ENCODE results near the gene SYNE2. TPM values are rescaled to one million over a fixed set of nuclear protein-coding genes. Genes with fewer than 3 reads are reported as not detected.
"Not testable (repeated sequence)": the region's sequence is repeated elsewhere in the genome, so short reads cannot be mapped to it uniquely, and the experiment has no call there.

SYNE2 gene
- total RNA-seq, 1 experiment from 2014 or later: 71.1 TPM

- Mint-ChIP-seq H3K9me3 (no peaks in the 10 kb centered on the region), H3K27me3 (ENCODE audit: low read depth) (no peaks in the 10 kb centered on the region), H3K36me3 (no peaks in the 10 kb centered on the region), H3K4me3 (no peak overlapping the region), H3K27ac (no peak overlapping the region), H3K4me1 (peaks cover 40% of the 10 kb centered on the region)
- DNase-seq (ENCODE audit: low spot score): no peak
- ChIA-PET CTCF (no interaction called here), POLR2A (interaction anchor here (0.6 kb wide), 1 partner anchor 64 kb away, joined by 3 read pairs; no protein-coding TSS in a partner anchor)
- TF ChIP-seq ZNF121 (CRISPR knock-in tag; IDR thresholded peaks at IDR 0.05): peak; percentile 68; the same call in 1 of the 2 replicates
- TF ChIP-seq TCF7 (CRISPR knock-in tag; IDR thresholded peaks at IDR 0.05; ENCODE audit: low read depth): no peak
- no peak for ATAC-seq
These were observed 9.4 kb downstream of the SYNE2 start for GRCh38 chr14:63862163-63862562.

GRCh38 chr14:63863004-63863403, 10.2 kb downstream of the SYNE2 start:
- H3K27me3 Mint-ChIP-seq (ENCODE audit: low read depth): no peaks in the 10 kb centered on the region
- no peaks in the 10 kb centered on the region for H3K9me3 Mint-ChIP-seq
- peaks cover 34% of the 10 kb centered on the region for H3K4me1 Mint-ChIP-seq
- no peaks in the 10 kb centered on the region for H3K36me3 Mint-ChIP-seq
- peak overlapping the region; percentile 55 for H3K27ac Mint-ChIP-seq
- no peak overlapping the region for H3K4me3 Mint-ChIP-seq
- no peak for TF ChIP-seq TCF7 (CRISPR knock-in tag; IDR thresholded peaks at IDR 0.05; ENCODE audit: low read depth)
- no peak for TF ChIP-seq CTCF (IDR thresholded peaks at IDR 0.05)
- TF ChIP-seq NR1H2 (CRISPR knock-in tag; IDR thresholded peaks at IDR 0.05): no peak
- TF ChIP-seq TEAD1 (CRISPR knock-in tag; IDR thresholded peaks at IDR 0.05): no peak
- no peak for DNase-seq (ENCODE audit: low spot score)
- ChIA-PET POLR2A (interaction anchor here (0.5 to 0.7 kb wide), 2 partner anchors 28 to 108 kb away, joined by 3 to 4 read pairs; no protein-coding TSS in a partner anchor), CTCF (no interaction called here)
- ATAC-seq: no peak

- Mint-ChIP-seq H3K4me1 (peaks cover 42% of the 10 kb centered on the region), H3K27ac (peak overlapping the region; percentile 85)
- CTCF ChIA-PET; POLR2A ChIA-PET; H3K27me3 Mint-ChIP-seq (ENCODE audit: low read depth); H3K9me3 Mint-ChIP-seq; H3K36me3 Mint-ChIP-seq; H3K4me3 Mint-ChIP-seq; DNase-seq (ENCODE audit: low spot score); ATAC-seq: not testable (repeated sequence)
These were observed 12.0 kb downstream of the SYNE2 start for GRCh38 chr14:63864775-63865174.

GRCh38 chr14:63867933-63868921, 15.4 kb downstream of the SYNE2 start:
- no peak for DNase-seq (ENCODE audit: low spot score)
- no peaks in the 10 kb centered on the region for H3K9me3 Mint-ChIP-seq
- peak overlapping the region; percentile 19; the same call in 1 of the 2 replicates for H3K27ac Mint-ChIP-seq
- ChIA-PET POLR2A (no interaction called here), CTCF (no interaction called here)
- no peak for ATAC-seq
- no peak overlapping the region for H3K4me3 Mint-ChIP-seq
- peaks cover 36% of the 10 kb centered on the region for H3K4me1 Mint-ChIP-seq
- no peaks in the 10 kb centered on the region for H3K27me3 Mint-ChIP-seq (ENCODE audit: low read depth)
- no peaks in the 10 kb centered on the region for H3K36me3 Mint-ChIP-seq
- no peak for TF ChIP-seq NR2C2 (CRISPR knock-in tag; IDR thresholded peaks at IDR 0.05)
- TF ChIP-seq ZNF219 (CRISPR knock-in tag; IDR thresholded peaks at IDR 0.05; ENCODE audit: borderline replicate concordance): no peak
- TF ChIP-seq ZNF138 (CRISPR knock-in tag; conservative IDR thresholded peaks at IDR 0.05): no peak
- TF ChIP-seq TP53 (CRISPR knock-in tag; IDR thresholded peaks at IDR 0.05): no peak
- no peak for TF ChIP-seq MLX (CRISPR knock-in tag; IDR thresholded peaks at IDR 0.05)
- no peak for TF ChIP-seq ZMAT4 (CRISPR knock-in tag; IDR thresholded peaks at IDR 0.05)
- no peak for TF ChIP-seq E2F4 (CRISPR knock-in tag; IDR thresholded peaks at IDR 0.05; ENCODE audit: borderline replicate concordance, low read depth)
- no peak for TF ChIP-seq ATF1 (CRISPR knock-in tag; IDR thresholded peaks at IDR 0.05)
- TF ChIP-seq ZNF532 (CRISPR knock-in tag; IDR thresholded peaks at IDR 0.05; ENCODE audit: borderline replicate concordance): no peak
- TF ChIP-seq ZNF423 (CRISPR knock-in tag; IDR thresholded peaks at IDR 0.05): no peak
- no peak for TF ChIP-seq ZNF317 (CRISPR knock-in tag; IDR thresholded peaks at IDR 0.05; ENCODE audit: borderline replicate concordance, low read depth)
